GM21423 (cell line): ENCODE data around the gene PLXND1.

ENCODE experiments used
- ATAC-seq: cut with Tn5 transposase; IDR thresholded peaks from one replicate; pipeline ENCODE4 v1.9.1; 2021; ENCODE audit warnings: mild to moderate bottlenecking, moderate library complexity; ENCODE audit not compliant: unreplicated experiment

The PLXND1 gene

DNA sequence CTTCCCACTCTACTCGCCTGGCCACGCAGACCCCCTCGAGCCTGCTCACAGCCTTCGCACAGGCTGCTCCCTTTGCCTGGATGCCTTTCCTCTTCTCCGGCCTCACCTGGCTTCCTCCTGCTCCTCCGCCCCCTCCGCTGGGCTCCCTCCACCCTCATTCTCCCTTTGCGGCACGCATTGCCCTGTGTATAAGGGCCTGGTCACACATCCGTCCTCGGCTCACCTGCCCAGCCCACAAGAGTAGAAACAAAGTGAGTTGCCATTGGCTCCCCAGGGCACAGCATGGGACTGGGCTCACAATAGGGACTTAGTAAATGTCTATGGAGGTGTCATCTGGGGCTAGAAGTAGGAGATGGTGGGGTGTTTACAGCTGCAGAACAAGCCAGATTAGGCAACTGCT is 4.2 kb downstream of the PLXND1 start:
- no peak for ATAC-seq

GRCh38 chr3:129601713-129602112 is 4.8 kb downstream of the PLXND1 start:
- ATAC-seq, result no peak

GRCh38 chr3:129600348-129600747 is 6.1 kb downstream of the PLXND1 start:
- no peak for ATAC-seq

DNA sequence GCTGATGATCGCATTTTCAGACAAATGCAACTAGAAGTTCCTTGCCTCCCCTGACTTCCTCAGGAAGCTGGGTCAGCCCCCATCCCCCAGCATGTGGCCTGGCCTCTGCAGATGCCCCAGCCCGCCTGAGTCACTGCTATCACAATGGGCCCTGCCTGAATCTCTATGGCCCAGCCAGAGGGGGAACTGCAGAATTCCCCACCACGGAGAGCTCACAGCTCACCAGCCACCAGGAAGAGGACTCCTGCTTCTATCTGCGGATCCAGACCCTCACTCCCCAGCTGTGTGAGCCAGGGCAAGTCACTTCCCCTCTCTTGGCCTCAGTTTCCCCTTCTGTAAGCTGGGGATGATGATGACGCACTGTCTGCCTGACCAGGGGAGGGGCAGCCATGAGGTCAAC is 6.9 kb downstream of the PLXND1 start:
- ATAC-seq, result no peak

DNA sequence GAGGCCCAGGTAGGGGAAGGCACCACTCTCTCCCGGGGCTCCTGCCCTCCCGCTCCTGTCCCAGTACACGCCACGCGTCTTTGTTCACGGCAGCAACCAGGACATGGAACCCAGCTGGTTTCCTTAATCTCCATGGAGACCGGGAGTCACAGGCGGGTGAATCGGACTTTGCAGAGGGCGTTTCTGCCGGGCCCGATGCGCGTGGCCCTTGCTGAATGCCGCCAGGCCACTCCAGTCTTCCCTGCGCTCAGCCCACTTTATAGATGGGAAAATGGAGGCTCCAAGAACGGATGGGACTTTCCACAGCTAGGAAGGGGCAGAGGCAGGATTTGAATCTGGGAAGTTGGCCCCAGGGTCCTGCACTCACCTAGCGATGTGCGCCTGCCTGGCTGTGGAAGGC is 7.4 kb downstream of the PLXND1 start:
- no peak for ATAC-seq

DNA sequence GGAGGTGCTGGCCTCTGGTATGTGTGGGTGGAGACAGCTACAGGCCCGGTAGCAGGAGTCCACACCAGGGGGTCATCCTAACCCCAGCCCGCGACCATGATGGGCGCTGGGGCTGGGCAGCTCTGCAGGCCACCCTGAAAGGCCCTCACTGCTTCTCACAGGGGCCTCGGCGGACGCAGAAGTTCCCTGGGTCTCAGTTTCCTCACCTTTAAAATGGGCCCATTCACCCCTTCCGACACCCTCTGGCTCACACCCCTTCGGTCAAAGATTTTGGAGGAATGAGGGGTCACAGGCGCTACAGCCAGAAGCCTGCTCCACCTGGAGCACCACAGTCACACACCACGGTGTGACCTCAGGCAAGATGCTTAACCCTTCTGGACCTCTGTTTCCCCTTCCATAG is 8.0 kb downstream of the PLXND1 start:
- ATAC-seq, result no peak

DNA sequence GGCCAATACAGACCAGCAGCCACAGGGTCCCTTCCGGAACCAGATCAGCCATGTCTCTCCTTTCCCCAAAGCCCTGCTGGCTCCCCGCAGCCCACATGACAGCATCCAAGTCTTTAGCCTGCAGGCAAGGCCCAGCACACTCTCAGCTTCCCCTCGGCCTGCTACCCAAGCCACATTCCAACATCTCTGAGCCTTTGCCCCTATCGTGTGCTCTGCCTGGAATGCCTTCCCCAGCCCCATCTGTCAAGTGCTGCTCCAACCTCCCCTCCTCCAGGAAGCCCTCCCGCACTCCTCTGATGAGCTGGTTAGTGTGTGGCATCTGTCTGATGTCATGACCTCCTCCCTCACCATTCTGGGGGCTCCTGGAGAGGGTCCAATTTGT is 8.5 kb downstream of the PLXND1 start:
- ATAC-seq, result no peak

DNA sequence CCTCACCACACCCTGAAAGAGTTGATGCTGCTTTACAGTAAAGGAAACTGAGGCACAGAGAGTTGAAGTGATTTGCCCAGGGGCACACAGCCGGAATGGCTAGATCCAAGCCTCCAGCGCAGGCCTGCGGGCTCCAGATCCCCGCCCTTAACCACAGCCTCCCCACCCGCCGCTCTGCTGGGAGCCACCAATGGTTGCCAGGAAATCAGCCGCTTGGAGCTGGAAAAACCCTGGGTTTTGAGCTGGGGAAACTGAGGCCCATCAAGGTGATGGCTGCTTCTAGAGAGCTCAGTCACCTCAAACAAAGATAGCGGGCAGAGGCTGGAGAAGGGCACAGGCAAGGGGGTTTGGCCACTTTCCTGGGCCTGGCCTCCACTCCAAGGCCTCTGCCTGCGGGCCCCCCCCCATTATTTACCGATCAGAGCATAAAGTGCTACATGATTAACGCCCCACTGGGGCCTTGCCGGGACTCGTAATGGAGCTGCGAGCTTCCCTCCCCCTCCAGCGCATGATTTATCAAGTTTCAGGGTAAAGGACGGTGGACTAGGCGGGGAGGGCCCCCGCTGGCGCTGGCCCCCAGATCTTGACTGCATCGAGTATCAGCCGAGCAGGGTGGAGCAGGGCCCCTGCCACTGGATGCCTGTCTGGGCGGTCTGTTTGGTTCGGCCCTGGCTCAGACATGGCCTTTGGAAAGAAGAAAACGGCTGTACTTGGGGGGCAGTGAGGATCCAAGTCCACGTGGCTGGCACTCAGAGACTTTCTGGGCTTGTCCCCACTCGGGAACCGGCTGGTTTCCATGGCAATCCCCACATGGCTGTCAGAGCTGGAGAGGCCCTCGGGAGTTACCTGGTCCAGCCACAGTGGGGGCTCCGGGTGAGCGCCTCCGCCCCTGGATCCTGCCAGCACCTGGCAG is 9.1 kb downstream of the PLXND1 start:
- ATAC-seq, result no peak

- no peak for ATAC-seq
Observed at GRCh38 chr3:129596194-129597086, 10.0 kb downstream of the PLXND1 start.

- no peak for ATAC-seq
Observed at GRCh38 chr3:129595544-129596193, 10.8 kb downstream of the PLXND1 start.

DNA sequence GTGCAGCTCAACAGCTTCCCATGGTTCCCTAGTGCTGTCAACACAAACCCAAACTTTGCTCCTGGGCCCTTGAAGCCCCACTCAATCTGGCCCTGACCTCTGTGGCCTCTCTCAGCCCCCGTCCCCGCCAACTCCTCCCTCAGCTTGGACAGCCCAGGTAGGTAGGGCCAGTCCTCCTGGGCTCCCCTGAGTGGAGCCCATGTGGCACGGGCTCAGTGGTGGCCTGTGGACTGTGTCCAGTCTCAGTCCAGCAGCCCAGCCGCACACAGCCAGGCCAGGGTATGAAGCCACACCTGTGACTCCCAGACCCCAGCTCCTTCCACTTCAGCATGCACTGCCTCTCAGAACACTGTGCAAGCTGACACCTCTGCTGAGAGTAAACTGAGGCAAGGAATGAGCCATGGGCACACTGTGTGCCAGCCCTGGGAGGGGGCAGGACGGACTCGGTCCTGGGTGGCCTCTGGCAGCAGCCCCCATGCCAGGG is 11.5 kb downstream of the PLXND1 start:
- no peak for ATAC-seq

DNA sequence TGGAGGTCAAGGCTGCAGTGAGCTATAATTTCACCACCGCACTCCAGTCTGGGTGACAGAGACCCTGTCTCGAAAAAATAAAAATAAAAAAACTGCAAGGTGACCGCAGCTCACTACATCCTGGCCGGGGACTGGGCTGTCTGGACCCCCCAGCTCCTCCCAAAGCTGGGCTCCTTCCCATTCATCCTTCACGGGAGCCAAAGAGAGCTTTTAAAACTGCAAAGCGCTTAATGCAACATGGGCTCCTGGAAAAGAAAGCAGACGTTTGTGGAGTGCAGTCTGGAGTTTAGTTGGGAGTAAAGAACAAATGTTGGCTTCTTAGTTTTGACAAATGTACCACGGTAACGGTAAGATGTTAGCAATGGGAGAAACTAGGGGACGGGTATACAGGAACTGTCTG is 12.1 kb downstream of the PLXND1 start:
- ATAC-seq, result no peak

- ATAC-seq, result no peak
Observed at GRCh38 chr3:129593595-129594339, 12.7 kb downstream of the PLXND1 start.

DNA sequence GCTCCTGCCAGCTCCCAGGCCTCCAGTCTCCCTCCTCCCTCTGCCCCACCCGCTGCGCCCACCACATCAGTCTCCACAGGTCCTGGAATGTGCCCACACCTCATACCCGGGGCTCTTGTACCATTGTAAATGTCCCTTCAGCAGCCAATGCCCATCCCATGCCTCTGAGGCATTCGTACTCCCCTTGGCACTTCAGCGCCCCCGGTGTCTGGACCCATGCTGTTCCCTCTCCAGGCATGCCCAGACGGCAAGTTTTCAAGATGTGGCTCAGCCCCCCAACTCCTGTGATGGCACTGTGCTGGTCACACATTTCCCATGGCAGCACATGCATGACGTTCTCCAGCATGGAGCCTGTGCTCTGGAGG is 13.3 kb downstream of the PLXND1 start:
- ATAC-seq, result no peak

- ATAC-seq, result no peak
Observed at GRCh38 chr3:129592381-129593131, 13.9 kb downstream of the PLXND1 start.

GRCh38 chr3:129591932-129592331 is 14.5 kb downstream of the PLXND1 start:
- no peak for ATAC-seq

DNA sequence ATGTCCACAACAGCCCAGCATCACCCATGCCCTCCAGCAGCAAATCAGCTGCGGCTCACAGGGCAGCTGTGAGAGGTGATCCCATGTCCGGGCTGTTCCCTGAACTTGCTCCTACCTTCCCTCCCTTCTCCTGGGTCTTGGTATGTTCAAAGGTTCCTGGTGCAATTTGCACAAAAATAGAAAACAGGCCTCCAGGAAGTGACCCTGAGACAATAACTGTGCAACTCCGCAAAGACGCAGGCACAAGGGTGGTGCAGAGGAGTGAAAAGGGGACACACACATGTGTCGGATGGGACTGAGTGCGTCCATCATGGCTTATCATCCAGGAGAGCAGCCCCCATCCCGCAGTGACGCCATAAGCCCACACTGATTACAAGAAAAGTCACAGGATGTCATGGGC is 16.3 kb downstream of the PLXND1 start:
- no peak for ATAC-seq

DNA sequence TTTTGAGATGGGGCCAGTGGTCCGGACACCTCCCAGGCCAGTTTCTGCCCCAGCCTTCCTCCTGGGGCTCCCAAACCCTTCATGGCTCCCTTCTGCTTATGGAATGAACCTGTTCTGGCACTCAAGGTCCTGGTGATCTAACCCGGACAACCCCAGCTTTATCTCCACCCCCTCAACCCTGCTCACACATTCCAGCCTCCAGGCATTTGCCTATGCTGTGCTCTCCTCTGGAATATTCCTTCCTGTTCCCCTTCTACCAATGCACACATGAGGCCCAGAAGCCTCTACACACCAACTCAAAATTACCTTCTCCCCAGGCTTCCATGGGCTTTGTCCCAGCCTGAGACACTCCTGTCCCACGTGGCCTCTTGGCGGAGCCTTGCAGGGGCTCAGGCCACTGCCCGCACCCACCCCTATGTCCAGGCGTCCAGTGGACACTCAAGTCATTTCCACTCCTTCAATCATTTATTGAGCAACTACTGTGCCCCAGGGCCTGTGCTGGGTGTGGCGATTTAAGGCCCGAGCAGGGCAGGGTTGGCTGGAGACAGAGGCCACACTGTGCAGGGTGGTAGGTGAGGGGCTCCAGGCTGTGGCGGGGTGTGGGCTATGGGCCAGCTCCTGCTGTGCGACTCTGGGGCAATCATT is 18.8 kb downstream of the PLXND1 start:
- ATAC-seq, result no peak

- ATAC-seq, result no peak
Observed at GRCh38 chr3:129586746-129587430, 19.6 kb downstream of the PLXND1 start.
